CD4-positive, alpha-beta T cell treated with Interleukin-10 for 1 hour (primary cell): ENCODE measurements around the gene NT5DC4.

Experiments
- DNase-seq: peaks from one replicate; pipeline ENCODE4 v3.0.0-alpha.2; 2020

NT5DC4 gene

DNA sequence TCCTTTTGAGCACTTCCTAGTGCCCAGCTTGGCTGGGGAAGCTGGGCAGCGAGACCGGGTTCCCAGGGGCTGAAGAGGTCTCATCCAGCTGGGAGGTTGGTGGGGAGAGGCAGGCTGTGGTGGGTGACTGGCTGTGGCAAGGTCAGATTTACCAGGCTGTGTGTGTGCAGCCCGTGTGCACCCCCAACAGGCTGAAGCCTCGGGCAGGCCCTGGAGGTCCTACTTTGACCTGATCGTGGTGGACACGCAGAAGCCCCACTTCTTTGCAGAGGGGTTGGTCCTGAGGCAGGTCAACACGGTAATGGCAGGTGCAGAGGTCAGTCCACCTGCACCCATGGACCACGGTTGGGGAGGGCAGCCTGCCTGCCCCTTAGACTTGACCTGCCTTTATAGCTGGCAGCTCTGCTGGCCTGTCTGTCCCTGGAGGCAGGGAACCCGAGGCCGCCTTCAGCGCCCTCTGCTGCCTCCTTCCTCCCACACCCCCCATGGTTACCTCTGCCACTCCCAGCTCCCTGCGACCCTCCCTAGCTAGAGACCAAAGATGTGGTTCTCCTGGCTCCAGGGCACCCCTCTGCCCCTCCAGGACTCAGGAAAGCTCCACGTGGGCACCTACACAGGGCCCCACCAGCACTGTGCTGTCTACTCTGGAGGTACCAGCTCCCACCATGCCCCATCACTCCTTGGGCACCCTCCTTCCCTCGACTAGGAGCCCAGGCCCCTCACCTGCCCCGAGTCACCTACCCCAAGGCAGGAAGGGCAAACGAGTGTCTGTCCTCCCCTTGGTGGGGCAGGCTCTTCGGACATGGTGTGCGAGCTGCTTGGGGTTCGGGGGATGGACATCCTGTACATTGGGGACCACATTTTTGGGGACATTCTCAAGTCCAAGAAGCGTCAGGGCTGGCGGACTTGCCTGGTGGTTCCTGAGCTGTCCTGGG, 4.0 kb downstream of the NT5DC4 start:
- no peak for DNase-seq

DNA sequence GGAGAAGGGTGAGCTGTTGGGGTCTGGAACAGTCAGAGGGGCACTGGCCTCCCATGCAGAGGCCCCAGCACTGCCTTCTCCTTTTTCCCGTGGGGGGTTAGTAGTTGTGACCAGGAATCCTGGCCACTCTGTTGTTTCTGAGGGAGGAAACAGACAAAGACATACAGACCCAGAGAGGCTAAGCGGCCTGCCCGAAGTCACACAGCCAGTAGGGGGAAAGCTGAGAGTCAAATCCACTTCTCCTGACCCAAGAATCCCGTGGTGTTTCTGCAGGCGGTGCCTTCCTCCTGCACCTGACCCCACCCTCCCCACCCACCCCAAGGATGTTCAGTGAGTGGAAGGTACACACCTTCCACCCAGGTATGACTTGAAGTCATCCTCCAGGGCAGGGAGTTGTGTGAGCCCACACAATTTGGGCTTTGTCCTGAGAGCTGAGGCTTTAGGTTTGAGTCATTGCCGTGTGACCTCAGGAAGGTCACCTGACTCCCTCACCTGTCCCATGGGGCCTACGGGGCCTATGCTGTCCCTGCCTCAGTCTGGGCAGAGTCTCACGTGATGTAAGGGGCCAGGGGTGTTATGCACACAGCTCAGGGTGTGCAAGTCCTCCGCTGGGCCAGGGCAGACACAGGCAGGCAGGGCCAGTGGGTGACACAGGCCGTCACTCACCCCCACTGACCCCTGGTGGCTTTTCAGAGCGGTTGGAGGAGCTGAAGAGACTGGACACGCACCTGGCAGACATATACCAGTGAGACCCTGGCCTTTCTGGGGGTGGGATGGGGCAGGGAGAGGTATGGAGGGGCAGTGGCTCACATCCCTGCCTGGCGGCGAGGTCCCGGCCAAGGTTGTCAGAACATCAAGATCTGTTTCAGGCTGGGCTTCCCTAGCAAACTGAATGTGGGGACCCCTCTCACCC, 5.0 kb downstream of the NT5DC4 start:
- no peak for DNase-seq

GRCh38 chr2:112726487-112727190, 5.8 kb downstream of the NT5DC4 start:
- DNase-seq: peak; percentile 90

DNA sequence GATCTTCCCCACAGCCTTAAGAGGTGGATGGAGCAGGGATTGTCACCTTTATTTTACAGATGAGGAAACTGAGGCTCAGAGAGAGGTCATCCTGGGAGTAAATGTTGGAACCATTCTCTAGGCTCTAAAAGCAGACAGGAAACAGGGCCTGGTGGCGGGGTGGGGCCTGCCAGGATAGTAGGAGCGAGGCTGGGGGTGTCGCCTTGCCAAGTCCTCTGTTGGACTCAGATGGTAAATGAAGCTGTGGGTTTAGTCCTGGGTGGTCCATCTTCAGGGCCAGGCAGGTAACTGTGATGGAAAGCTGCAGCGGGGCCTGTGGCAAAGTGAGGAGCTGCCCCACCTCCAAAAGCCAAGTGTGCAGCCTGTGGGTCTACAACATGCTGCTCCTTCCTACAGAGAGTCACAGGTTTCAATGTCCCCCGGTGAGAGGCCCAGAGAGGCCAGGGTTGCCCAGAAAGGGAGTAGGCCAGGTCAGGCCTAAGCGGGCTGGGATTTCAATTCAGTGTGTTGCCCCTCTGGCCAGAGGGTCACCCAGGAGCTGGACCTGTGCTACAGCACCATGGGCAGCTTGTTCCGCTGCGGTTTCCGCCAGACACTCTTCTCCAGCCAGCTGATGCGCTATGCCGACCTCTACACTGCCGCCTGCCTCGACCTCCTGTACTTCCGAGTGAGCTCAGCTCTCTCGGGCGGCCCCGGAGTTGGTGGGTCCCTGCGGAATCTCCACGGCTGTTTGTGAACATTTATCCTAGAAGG, 6.6 kb downstream of the NT5DC4 start:
- no peak for DNase-seq

DNA sequence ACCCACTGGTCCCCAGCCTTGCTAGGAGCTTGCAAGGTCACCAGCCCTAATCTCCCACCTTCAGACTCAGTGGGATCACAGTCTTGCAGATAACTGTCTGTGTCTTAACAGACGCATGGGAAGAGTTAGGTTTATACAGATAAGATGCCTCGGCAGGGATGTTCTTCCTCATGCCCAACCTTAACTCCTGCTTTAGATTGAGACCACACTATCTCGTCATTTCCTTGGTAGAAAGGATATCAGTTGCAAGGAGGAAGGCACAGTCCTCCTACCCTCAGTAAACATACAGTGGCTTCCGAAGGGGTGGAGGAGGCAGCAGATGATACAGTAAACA, 7.2 kb downstream of the NT5DC4 start:
- no peak for DNase-seq

GRCh38 chr2:112728378-112729175, 7.8 kb downstream of the NT5DC4 start:
- no peak for DNase-seq

DNA sequence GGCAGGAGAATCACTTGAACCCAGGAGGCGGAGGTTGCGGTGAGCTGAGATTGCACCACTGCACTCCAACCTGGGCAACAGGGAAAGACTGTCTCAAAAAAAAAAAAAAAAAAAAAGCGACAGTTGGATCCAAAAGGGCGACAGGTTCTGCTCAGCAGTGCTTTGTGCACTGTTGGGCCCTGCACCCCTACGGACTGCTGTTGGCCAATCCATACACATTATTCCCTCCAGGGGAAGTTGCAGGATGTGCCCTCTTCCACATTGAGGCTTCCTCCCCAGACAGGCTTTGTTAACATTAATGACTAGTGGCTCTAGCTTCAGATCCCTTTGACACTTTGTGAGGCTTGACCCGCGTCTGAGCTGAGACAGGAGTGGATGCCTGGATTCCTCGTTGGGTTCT, 9.4 kb downstream of the NT5DC4 start:
- DNase-seq: no peak

DNA sequence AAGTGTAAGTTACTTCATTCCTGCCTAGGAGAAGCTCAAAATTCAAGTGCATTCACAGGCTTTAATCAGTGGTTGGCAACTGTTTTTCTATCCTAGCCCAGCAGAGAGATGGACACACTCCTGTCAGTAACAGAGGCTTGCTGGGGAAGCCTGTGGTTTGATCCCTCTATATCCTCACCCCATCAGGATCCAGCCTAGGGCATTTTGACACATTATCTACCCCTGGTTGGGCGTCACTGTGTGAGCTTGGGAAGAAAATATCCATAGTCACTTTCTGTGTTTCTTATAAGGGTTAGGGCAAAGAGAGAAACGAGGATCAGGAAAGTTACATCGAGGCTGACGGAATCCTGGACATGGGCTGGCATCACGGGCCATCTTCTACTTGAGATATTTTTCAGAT, 10.0 kb downstream of the NT5DC4 start:
- no peak for DNase-seq

GRCh38 chr2:112731479-112731878, 10.7 kb downstream of the NT5DC4 start:
- DNase-seq: no peak

DNA sequence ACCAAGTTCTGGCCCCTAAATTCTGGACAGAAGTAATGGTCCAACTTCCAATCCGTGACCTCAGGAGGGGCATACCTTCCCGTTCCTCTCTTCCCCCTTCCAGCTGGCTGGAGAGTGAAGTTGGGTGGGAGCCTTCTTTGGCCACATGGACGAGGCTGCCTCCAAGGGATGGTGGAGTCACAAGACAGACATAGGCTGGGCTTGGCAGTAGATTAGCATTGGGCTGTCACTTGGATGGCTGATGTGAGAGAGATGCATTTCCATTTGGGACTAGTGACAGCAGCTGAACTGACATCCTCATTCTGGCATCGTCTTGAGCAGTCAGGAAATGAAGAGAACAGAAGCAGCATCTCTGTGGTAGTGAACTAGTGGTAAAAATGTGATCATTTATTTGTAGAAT, 12.6 kb downstream of the NT5DC4 start:
- no peak for DNase-seq

DNA sequence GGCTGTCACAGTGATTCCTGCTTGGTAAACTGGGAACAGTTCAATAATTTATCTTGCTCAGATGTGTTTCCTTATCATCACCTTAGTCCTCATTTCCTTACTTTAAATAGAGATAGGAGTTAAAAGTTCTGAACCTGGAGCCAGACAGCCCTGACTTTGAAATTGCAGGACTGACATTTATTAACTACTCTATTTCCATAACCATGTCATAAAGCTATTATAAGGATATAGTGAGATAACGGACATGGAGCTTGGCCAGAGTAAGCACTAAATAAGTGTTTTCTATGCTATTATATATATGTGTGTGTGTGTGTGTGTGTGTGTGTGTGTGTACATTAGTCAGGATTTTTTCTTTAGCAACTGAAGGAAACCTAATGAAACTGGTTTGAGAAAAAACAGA, 13.1 kb downstream of the NT5DC4 start:
- no peak for DNase-seq

GRCh38 chr2:112737542-112738232, 16.9 kb downstream of the NT5DC4 start:
- DNase-seq: no peak

GRCh38 chr2:112740527-112740926, 19.7 kb downstream of the NT5DC4 start:
- DNase-seq: no peak

GRCh38 chr2:112749755-112750559, 29.1 kb downstream of the NT5DC4 start:
- peak; percentile 85 for DNase-seq

DNA sequence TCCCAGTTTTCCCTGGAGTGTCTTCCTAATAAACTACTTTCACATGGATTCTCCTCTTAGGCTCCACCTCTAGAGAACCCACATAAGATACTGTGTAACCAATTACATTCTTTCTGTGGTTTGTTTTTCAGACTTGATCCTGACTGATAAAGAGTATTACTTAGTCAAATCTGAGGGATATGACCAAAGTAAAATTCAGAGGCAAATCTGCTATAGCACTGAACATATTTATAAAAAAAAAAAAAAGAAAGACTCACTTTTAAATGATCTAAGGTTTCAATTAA, 29.7 kb downstream of the NT5DC4 start:
- DNase-seq: no peak

- no peak for DNase-seq
Observed at GRCh38 chr2:112751451-112752197, 30.8 kb downstream of the NT5DC4 start.

DNA sequence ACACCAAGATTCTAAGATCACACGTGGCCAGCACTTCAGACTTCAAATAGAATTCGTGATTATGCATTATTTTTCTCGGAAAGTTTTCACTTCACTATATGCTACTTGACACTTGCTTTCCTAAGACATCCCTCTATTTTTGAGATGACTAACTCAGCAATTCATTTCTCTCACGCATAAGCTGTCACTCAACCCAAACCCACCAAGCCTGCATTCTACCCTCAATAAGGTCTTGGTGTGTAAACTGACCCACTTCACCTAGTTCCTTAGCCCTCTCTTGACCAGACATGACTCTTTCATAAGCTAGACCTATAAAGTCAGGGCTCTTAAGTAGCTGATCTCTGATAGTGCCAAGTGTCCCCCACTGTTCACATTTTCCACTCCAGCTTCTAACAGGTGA, 31.8 kb downstream of the NT5DC4 start:
- no peak for DNase-seq

DNA sequence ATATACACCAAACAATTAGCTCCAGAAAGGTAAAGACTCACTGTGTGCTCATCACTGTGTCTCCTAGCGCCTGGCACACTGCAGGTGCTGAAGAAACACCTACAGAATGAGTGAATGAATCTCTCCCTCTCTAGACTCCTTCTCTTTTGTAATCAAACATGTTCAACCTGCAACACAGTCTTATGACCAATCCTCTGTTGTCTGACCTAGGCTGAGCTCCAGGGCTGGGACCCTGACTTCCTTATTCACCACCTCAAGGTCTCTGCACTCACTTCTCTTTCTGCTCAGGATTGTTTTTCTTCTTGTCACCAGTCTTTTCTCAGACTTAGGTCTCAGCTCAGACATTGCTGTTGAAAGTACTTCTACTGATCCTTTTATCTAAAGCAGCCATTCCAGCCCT, 33.7 kb downstream of the NT5DC4 start:
- DNase-seq: no peak

DNA sequence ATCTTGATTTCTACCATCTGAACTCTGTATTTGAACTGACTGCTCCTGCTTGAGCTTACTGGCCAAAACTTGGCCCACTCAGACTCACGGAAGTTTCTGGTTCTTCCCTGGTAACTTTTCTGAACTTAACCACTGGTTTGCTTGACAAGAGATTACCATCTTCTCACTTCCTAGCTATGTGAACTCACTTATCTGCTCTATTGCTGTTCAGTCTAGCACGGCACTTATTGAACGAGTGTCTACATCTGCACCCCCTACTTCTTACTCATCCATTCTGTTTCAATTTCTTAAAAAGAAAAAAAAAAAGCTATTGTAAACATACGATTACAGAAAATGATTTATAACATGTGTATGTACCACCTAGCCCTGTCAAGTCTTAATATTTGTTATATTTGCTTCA, 34.6 kb downstream of the NT5DC4 start:
- DNase-seq: no peak

DNA sequence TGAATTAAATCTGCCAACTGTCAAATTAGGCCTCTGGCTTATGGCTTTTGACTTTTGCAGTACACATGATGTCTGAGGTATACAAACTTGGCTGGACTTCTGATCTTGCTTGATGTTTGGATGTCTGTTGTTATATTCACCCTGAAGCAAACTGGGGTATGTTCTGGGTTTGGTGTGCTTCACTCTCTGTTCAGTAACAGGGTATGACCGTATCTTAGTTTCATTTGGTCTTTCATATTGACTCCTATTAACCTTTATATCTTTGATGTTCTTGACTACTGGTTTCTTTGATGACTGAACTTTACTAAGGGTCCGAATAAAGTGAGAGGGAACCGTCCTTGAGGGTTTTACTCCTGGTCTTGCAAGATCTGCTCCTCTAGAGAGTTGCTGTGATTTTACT, 35.4 kb downstream of the NT5DC4 start:
- DNase-seq: no peak
